ENCODE data around the gene RBM10. TPM values are rescaled to one million over a fixed set of nuclear protein-coding genes. Genes with fewer than 3 reads are reported as not detected.

Gene RBM10
- total RNA-seq, 1 experiment from 2014 or later = 80.9 TPM

- Histone ChIP-seq H3K27me3 (replicated peaks; ENCODE audit: insufficient read depth, low read depth, low read length, poor library complexity) (no peaks in the 10 kb centered on the region), H3K36me3 (ENCODE audit: insufficient read depth, low read length, poor library complexity, severe bottlenecking) (peaks cover 99% of the 10 kb centered on the region), H3K4me1 (ENCODE audit: insufficient read depth, low read length, poor library complexity, severe bottlenecking) (no peaks in the 10 kb centered on the region), H3K27ac (ENCODE audit: low read depth, low read length, poor library complexity, severe bottlenecking) (no peak overlapping the region), H3K9me3 (ENCODE audit: low read depth, low read length, poor library complexity, severe bottlenecking) (no peaks in the 10 kb centered on the region), H3K4me3 (ENCODE audit: low read depth, low read length, poor library complexity, severe bottlenecking) (no peak overlapping the region)
- DNase-seq (ENCODE audit: low spot score) = no peak
- ChIA-PET CTCF (no interaction called here), POLR2A (ENCODE audit: low non-redundant PET) (no interaction called here)
- TF ChIP-seq CTCF (conservative IDR thresholded peaks at IDR 0.05; ENCODE audit: low read depth, low read length) (no peak), EZH2 (IDR thresholded peaks at IDR 0.05; ENCODE audit: borderline replicate concordance, low read depth, low read length, poor library complexity, severe bottlenecking) (no peak)
- no TSS peak for BruUV-seq (replicated peaks)
- intact Hi-C loops (cut with micrococcal nuclease; ENCODE audit: unreplicated experiment) = no loop called here
These were observed 61.3 kb downstream of the RBM10 start for GRCh38 chrX:47206316-47206715.

- no TSS peak for BruUV-seq (replicated peaks)
- peaks cover 99% of the 10 kb centered on the region for H3K36me3 ChIP-seq (ENCODE audit: insufficient read depth, low read length, poor library complexity, severe bottlenecking)
- H3K4me1 ChIP-seq (ENCODE audit: insufficient read depth, low read length, poor library complexity, severe bottlenecking) = no peaks in the 10 kb centered on the region
- H3K9me3 ChIP-seq (ENCODE audit: low read depth, low read length, poor library complexity, severe bottlenecking) = no peaks in the 10 kb centered on the region
- no peak for DNase-seq (ENCODE audit: low spot score)
- no peak overlapping the region for H3K4me3 ChIP-seq (ENCODE audit: low read depth, low read length, poor library complexity, severe bottlenecking)
- intact Hi-C loops (cut with micrococcal nuclease; ENCODE audit: unreplicated experiment) = no loop called here
- TF ChIP-seq EZH2 (IDR thresholded peaks at IDR 0.05; ENCODE audit: borderline replicate concordance, low read depth, low read length, poor library complexity, severe bottlenecking) (no peak), CTCF (conservative IDR thresholded peaks at IDR 0.05; ENCODE audit: low read depth, low read length) (no peak)
- H3K27me3 ChIP-seq (replicated peaks; ENCODE audit: insufficient read depth, low read depth, low read length, poor library complexity) = no peaks in the 10 kb centered on the region
- ChIA-PET POLR2A (ENCODE audit: low non-redundant PET) (no interaction called here), CTCF (no interaction called here)
- no peak overlapping the region for H3K27ac ChIP-seq (ENCODE audit: low read depth, low read length, poor library complexity, severe bottlenecking)
These were observed 63.1 kb downstream of the RBM10 start for GRCh38 chrX:47208108-47208507.

- DNase-seq (ENCODE audit: low spot score) = no peak
- no peaks in the 10 kb centered on the region for H3K4me1 ChIP-seq (ENCODE audit: insufficient read depth, low read length, poor library complexity, severe bottlenecking)
- no TSS peak for BruUV-seq (replicated peaks)
- intact Hi-C loops (cut with micrococcal nuclease; ENCODE audit: unreplicated experiment) = no loop called here
- no peak overlapping the region for H3K4me3 ChIP-seq (ENCODE audit: low read depth, low read length, poor library complexity, severe bottlenecking)
- H3K27ac ChIP-seq (ENCODE audit: low read depth, low read length, poor library complexity, severe bottlenecking) = no peak overlapping the region
- POLR2A ChIA-PET (ENCODE audit: low non-redundant PET) = no interaction called here
- no peaks in the 10 kb centered on the region for H3K27me3 ChIP-seq (replicated peaks; ENCODE audit: insufficient read depth, low read depth, low read length, poor library complexity)
- H3K36me3 ChIP-seq (ENCODE audit: insufficient read depth, low read length, poor library complexity, severe bottlenecking) = peaks cover 99% of the 10 kb centered on the region
- TF ChIP-seq CTCF (conservative IDR thresholded peaks at IDR 0.05; ENCODE audit: low read depth, low read length) = no peak
- TF ChIP-seq EZH2 (IDR thresholded peaks at IDR 0.05; ENCODE audit: borderline replicate concordance, low read depth, low read length, poor library complexity, severe bottlenecking) = no peak
- CTCF ChIA-PET = no interaction called here
- H3K9me3 ChIP-seq (ENCODE audit: low read depth, low read length, poor library complexity, severe bottlenecking) = no peaks in the 10 kb centered on the region
These were observed 64.7 kb downstream of the RBM10 start for GRCh38 chrX:47209508-47210238.

All from A673 (cell line).